ENCODE data around the gene ANKRD33B.

ANKRD33B gene

GRCh38 chr5:10660720-10661387 lies 97.0 kb downstream of the ANKRD33B start:
- TF ChIP-seq GATA2 (IDR thresholded peaks at IDR 0.05; ENCODE audit: low read depth, low read length) (no peak), GATA3 (IDR thresholded peaks at IDR 0.05; ENCODE audit: low read depth, low read length) (no peak)

GRCh38 chr5:10661401-10661800 lies 97.5 kb downstream of the ANKRD33B start:
- no peak for TF ChIP-seq GATA3 (IDR thresholded peaks at IDR 0.05; ENCODE audit: low read depth, low read length)
- TF ChIP-seq GATA2 (IDR thresholded peaks at IDR 0.05; ENCODE audit: low read depth, low read length), result no peak

DNA sequence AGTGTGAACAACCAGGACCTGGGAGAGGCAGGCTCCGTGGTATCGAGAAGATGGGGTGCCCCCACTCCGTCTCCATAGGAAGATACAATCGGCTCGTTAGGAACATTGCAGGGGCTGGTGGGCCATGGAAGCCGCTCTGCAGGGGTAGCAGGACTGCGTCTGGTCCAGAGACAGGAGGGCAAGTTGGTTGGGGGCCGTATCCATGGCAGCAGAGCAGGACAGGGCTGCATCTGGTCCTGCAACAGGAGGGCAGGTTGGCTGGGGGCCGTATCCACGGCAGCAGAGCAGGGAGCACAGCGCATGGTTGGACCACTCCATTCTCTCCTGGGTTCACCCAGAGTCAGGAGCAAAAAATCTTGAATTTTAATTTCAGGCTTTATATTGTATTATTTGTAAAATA lies 98.2 kb downstream of the ANKRD33B start:
- no peak for TF ChIP-seq GATA3 (IDR thresholded peaks at IDR 0.05; ENCODE audit: low read depth, low read length)
- no peak for TF ChIP-seq GATA2 (IDR thresholded peaks at IDR 0.05; ENCODE audit: low read depth, low read length)

- TF ChIP-seq GATA3 (IDR thresholded peaks at IDR 0.05; ENCODE audit: low read depth, low read length) (no peak), GATA2 (IDR thresholded peaks at IDR 0.05; ENCODE audit: low read depth, low read length) (no peak)
Observed at GRCh38 chr5:10662661-10663488, 99.0 kb downstream of the ANKRD33B start.

- 0 out of 2 replicates have a peak, but pooled peaks have one; percentile 6 for TF ChIP-seq GATA2 (IDR thresholded peaks at IDR 0.05; ENCODE audit: low read depth, low read length)
- no peak for TF ChIP-seq GATA3 (IDR thresholded peaks at IDR 0.05; ENCODE audit: low read depth, low read length)
Observed at GRCh38 chr5:10663489-10664179, 99.8 kb downstream of the ANKRD33B start.

GRCh38 chr5:10665799-10666198 lies 101.9 kb downstream of the ANKRD33B start:
- TF ChIP-seq GATA2 (IDR thresholded peaks at IDR 0.05; ENCODE audit: low read depth, low read length), result no peak
- no peak for TF ChIP-seq GATA3 (IDR thresholded peaks at IDR 0.05; ENCODE audit: low read depth, low read length)

- no peak for TF ChIP-seq GATA2 (IDR thresholded peaks at IDR 0.05; ENCODE audit: low read depth, low read length)
Observed at GRCh38 chr5:10666531-10667299, 102.8 kb downstream of the ANKRD33B start.

DNA sequence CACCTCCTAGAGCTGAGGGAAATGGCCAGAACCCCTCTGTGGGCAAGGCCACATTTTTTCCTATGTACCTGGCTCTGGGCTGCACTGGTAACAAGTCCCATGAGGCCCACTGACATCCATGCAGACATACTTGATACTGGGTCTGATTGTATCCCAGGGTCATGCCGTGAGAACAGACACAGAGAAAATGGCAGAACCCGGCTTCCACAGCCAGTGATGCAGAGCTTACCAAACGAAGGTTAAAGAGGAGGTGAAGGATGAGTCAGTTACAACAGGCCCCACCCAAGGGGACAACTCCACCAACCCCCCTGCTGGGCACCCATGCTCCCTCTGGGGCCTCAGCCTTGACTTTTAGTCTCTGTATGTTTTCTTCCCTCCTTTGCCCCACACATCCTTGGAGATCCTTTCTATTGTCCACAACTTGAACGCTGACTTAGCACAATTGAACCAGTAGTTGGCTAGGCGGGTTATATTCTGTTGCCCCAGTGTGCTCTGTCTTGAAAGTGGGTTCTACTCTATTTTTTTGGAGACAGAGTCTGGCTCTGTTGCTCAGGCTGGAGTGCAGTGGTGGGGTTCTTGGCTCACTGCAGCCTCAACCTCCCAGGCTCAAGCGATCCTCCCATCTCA lies 103.7 kb downstream of the ANKRD33B start:
- TF ChIP-seq GATA3 (IDR thresholded peaks at IDR 0.05; ENCODE audit: low read depth, low read length) (no peak), GATA2 (IDR thresholded peaks at IDR 0.05; ENCODE audit: low read depth, low read length) (no peak)

DNA sequence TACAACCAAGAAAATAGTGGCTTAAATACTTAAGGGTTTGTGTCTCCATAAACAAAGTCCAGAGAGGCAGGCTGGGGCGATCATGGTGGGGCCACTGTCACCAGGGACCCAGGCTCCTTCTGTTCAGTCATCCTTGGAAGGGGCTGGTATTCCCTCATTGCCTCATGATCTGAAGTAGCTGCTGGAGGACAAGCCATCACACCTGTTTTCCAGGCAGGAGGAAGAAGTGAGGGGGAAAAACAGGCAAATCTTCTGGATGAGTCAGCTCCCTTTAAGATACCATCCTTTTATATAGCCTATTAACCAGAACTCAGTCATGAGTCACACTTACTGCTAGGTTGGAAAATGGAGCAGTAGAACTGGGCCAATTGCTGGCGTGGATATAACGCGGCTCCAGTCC lies 104.8 kb downstream of the ANKRD33B start:
- TF ChIP-seq GATA3 (IDR thresholded peaks at IDR 0.05; ENCODE audit: low read depth, low read length), result no peak
- no peak for TF ChIP-seq GATA2 (IDR thresholded peaks at IDR 0.05; ENCODE audit: low read depth, low read length)

GRCh38 chr5:10669983-10670382 lies 106.1 kb downstream of the ANKRD33B start:
- no peak for TF ChIP-seq GATA3 (IDR thresholded peaks at IDR 0.05; ENCODE audit: low read depth, low read length)
- TF ChIP-seq GATA2 (IDR thresholded peaks at IDR 0.05; ENCODE audit: low read depth, low read length), result no peak

DNA sequence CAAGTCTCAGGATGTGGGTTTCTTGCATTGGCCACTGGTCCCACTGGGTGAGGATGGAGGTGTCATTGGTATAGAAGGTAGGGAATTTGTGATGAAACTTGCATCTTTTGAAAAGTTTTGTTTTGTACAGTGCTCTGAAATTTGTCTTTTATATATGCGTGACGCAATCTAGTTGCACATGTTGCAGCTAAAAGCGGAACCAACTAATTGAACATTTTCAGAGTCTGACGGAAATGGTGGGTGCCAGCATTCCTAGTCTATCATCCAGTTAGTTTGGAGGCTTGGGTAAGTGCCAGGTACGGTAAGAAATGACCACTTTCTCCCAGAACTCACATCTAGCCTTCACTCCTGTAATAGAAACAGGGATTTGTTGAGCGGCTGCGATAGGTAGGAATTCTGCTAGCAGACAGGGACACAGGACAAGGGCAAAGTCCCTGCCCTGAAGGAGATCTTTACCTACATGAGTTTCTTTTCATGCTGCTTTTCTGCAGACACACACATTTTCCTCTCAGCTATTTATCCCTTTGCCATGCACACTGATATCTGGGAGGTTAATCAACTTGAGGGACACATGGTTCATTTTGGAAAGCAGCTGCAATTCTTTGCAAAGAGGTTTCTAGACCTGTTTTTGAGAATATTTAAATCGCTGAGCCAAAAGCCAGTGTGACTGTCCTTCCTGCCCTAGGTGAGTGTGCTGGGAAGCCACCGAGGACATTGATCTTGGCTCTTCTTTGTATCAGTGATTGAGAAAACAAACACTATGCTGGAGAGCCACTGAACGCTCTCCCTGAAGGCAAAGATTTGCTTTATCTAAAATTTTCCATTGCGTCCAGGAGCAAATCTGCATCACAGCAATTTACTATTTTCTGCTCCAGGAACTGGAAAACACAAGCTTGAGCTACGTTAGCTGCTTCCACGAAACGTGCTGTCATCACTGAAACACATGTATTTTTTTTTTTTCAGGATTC lies 107.5 kb downstream of the ANKRD33B start:
- TF ChIP-seq GATA3 (IDR thresholded peaks at IDR 0.05; ENCODE audit: low read depth, low read length) (no peak), GATA2 (IDR thresholded peaks at IDR 0.05; ENCODE audit: low read depth, low read length) (peak; percentile 69)
